Adrenal gland (tissue), 19 donors: ENCODE results near the gene ACAA2. TPM values are rescaled to one million over a fixed set of nuclear protein-coding genes. Genes with fewer than 3 reads are reported as not detected.

ENCODE experiments used
- DNase-seq, 7 donors: peaks; one replicate each; pipeline ENCODE4 v3.0.0-alpha.2; 2019 to 2020
- H3K27ac ChIP-seq, 5 donors: fragments of 200-600 bp; sonication (generic) in 4 of 5; 1 replicate in 3 of 5; 2 replicates in 2 of 5; pipeline versions ENCODE4 v1.5.1 to v1.8.0; 2016 to 2020; ENCODE audit warnings: mild to moderate bottlenecking in 1 of 5
- H3K27me3 ChIP-seq: fragments of 200-600 bp; 2 replicates; pipeline ENCODE4 v1.8.0; 2021
- H3K36me3 ChIP-seq, 2 donors: fragments of 200-600 bp; replicated peaks in 1 of 2; 1 replicate in 1 of 2; 2 replicates in 1 of 2; pipeline versions ENCODE4 v1.5.1 to v1.8.0; 2018 to 2022
- H3K4me1 ChIP-seq, 2 donors: fragments of 200-600 bp; replicated peaks in 1 of 2; 1 replicate in 1 of 2; 2 replicates in 1 of 2; pipeline versions ENCODE4 v1.5.1 to v1.8.0; 2018 to 2021
- H3K4me3 ChIP-seq, 4 donors: fragments of 200-600 bp; sonication (generic) in 3 of 4; one replicate each; pipeline ENCODE4 v1.5.1; 2016 to 2018
- H3K9me3 ChIP-seq, 3 donors: fragments of 200-600 bp; sonication (generic) in 1 of 3; replicated peaks in 1 of 3; 1 replicate in 2 of 3; 2 replicates in 1 of 3; pipeline versions ENCODE4 v1.5.1 to v1.8.0; 2016 to 2021
- POLR2A ChIP-seq, 2 donors: fragments of 450-650 bp; IDR thresholded peaks; one replicate each; pipeline ENCODE4 v1.6.1; 2017; ENCODE audit warnings: antibody characterized with exemption in 2 of 2, mild to moderate bottlenecking in 2 of 2, moderate library complexity in 1 of 2
- WGBS, 4 donors: extraction: QIAGEN DNeasy Blood & Tissue Kit in 2 of 4; methylation state at CpG; one replicate each; pipeline versions ENCODE4 v1.1.5 to v1.1.7; 2013 to 2017; 5-methylcytosine and 5-hydroxymethylcytosine counted together
- intact Hi-C, 2 donors: fragments of 100-400 bp; cut with DNase I; formaldehyde crosslinking; loops; one replicate each; pipeline versions ENCODE4 v1.14.1 to v1.15.0; 2022 to 2023
- long read RNA-seq, 10 donors: library from polyadenylated mRNA in 3 of 10; unstranded in 2 of 10; stranded (forward) in 1 of 10; transcript quantifications; one replicate each; pipeline ENCODE4 v2.0.0 and lab custom pipeline, GENCODE V29; 2021 to 2026
- polyA plus RNA-seq, 3 donors: library from polyadenylated mRNA; stranded (reverse); fragments of 200-250 nt in 2 of 3; fragments of 350-450 nt in 1 of 3; fragmentation: Illumina TruSeq in 1 of 3; extraction: RNeasy Lipid Tissue Mini Kit (QIAGEN cat#74804) in 1 of 3; gene quantifications; one replicate each; pipeline ENCODE4 v1.2.3, GENCODE V29; 2013 to 2014
- total RNA-seq, 9 donors: library from RNA; depleted of rRNA in 4 of 9; stranded (reverse); fragments of >200 nt in 4 of 9; fragments of 120-200 nt in 1 of 9; fragmentation: NEBNext Ultra II Directional in 1 of 9; extraction: Animal tissue kit (Norgen Biotek cat#: 25700) in 1 of 9; gene quantifications; one replicate each; pipeline versions ENCODE4 v1.1.0 to v1.2.4, GENCODE V29; 2013 to 2023
- TF ChIP-seq, protein P1 (sequence below), 6 experiments: fragments of 450-650 bp in 4 of 6; fragments of 200-600 bp in 2 of 6; sonication (generic) in 1 of 6; IDR thresholded peaks; 1 replicate in 5 of 6; 2 replicates in 1 of 6; pipeline versions ENCODE4 v1.5.1 to v1.8.0; 2016 to 2021; ENCODE audit warnings: antibody characterized with exemption in 6 of 6, mild to moderate bottlenecking in 2 of 6, moderate library complexity in 1 of 6
- donor health status: healthy with polysubstance abuse.
- donor health status: Bipolar disorder and iron deficiency.
- donor health status: DM: yes; HTN: yes; CAD: no.
- donor health status: DM: no; HTN: no; CAD: no.
- donor health status: DM: no; HTN: no; CAD: no.
- donor health status: DM: yes; HTN: yes; CAD: no.

The ACAA2 gene
- total RNA-seq: 100 to 1,000 TPM in 5 of 9 donors, 10 to 100 TPM in 4; 67.6 to 128 (median 110) TPM
- 100 to 1,000 TPM in 1 of 3 donors, 10 to 100 TPM in 2; 21.4 to 197 (median 29.3) TPM for polyA plus RNA-seq
- long read RNA-seq, donor 1, transcript ACAA2-207 (2 exons, 1,850 nt): minor isoform, 7 of 114 reads
- long read RNA-seq, donor 1, transcript ACAA2-201 (10 exons, 3,350 nt): major isoform, 30 of 114 reads
- long read RNA-seq, donor 1, partial matches to known transcripts: 76 of 114 reads
- long read RNA-seq, donor 1, other reads (novel, unspliced or antisense): 0 of 114 reads
- long read RNA-seq, donor 2, transcript ACAA2-207 (2 exons, 1,850 nt): minor isoform, 5 of 125 reads
- long read RNA-seq, donor 2, transcript ACAA2-201 (10 exons, 3,350 nt): major isoform, 32 of 125 reads
- long read RNA-seq, donor 2, partial matches to known transcripts: 87 of 125 reads
- long read RNA-seq, donor 2, other reads (novel, unspliced or antisense): 0 of 125 reads
- long read RNA-seq, donor 3, transcript ACAA2-201 (10 exons, 3,350 nt): major isoform, 26 of 65 reads
- long read RNA-seq, donor 3, partial matches to known transcripts: 36 of 65 reads
- long read RNA-seq, donor 3, other reads (novel, unspliced or antisense): 0 of 65 reads
- long read RNA-seq, donor 4, transcript ACAA2-201 (10 exons, 3,350 nt): major isoform, 111 of 142 reads
- long read RNA-seq, donor 4, partial matches to known transcripts: 16 of 142 reads
- long read RNA-seq, donor 4, other reads (novel, unspliced or antisense): 14 of 142 reads
- long read RNA-seq, donor 5, transcript ACAA2-201 (10 exons, 3,350 nt): major isoform, 182 of 200 reads
- long read RNA-seq, donor 5, partial matches to known transcripts: 5 of 200 reads
- long read RNA-seq, donor 5, other reads (novel, unspliced or antisense): 12 of 200 reads
- long read RNA-seq, donor 6, transcript ACAA2-201 (10 exons, 3,350 nt): major isoform, 50 of 65 reads
- long read RNA-seq, donor 6, partial matches to known transcripts: 7 of 65 reads
- long read RNA-seq, donor 6, other reads (novel, unspliced or antisense): 6 of 65 reads
- long read RNA-seq, donor 7, transcript ACAA2-201 (10 exons, 3,350 nt): major isoform, 15 of 65 reads
- long read RNA-seq, donor 7, partial matches to known transcripts: 45 of 65 reads
- long read RNA-seq, donor 7, other reads (novel, unspliced or antisense): 0 of 65 reads
- long read RNA-seq, donor 8, transcript ACAA2-207 (2 exons, 1,850 nt): minor isoform, 7 of 161 reads
- long read RNA-seq, donor 8, transcript ACAA2-201 (10 exons, 3,350 nt): major isoform, 34 of 161 reads
- long read RNA-seq, donor 8, partial matches to known transcripts: 111 of 161 reads
- long read RNA-seq, donor 8, other reads (novel, unspliced or antisense): 7 of 161 reads
- long read RNA-seq, donor 9, transcript ACAA2-201 (10 exons, 3,350 nt): major isoform, 30 of 82 reads
- long read RNA-seq, donor 9, transcript ACAA2-207 (2 exons, 1,850 nt): minor isoform, 5 of 82 reads
- long read RNA-seq, donor 9, partial matches to known transcripts: 42 of 82 reads
- long read RNA-seq, donor 9, other reads (novel, unspliced or antisense): 5 of 82 reads
- long read RNA-seq, donor 10, transcript ACAA2-201 (10 exons, 3,350 nt): major isoform, 12 of 51 reads
- long read RNA-seq, donor 10, partial matches to known transcripts: 39 of 51 reads
- long read RNA-seq, donor 10, other reads (novel, unspliced or antisense): 0 of 51 reads

- DNase-seq: peak; percentile 87 to 92 (median 90)
- WGBS, 4 donors: 1% methylated on average over 41 to 74 of the region's 74 CpGs
- TF ChIP-seq POLR2A (IDR thresholded peaks at IDR 0.05): peak; percentile 55 to 56
- TF ChIP-seq, protein P1, sequence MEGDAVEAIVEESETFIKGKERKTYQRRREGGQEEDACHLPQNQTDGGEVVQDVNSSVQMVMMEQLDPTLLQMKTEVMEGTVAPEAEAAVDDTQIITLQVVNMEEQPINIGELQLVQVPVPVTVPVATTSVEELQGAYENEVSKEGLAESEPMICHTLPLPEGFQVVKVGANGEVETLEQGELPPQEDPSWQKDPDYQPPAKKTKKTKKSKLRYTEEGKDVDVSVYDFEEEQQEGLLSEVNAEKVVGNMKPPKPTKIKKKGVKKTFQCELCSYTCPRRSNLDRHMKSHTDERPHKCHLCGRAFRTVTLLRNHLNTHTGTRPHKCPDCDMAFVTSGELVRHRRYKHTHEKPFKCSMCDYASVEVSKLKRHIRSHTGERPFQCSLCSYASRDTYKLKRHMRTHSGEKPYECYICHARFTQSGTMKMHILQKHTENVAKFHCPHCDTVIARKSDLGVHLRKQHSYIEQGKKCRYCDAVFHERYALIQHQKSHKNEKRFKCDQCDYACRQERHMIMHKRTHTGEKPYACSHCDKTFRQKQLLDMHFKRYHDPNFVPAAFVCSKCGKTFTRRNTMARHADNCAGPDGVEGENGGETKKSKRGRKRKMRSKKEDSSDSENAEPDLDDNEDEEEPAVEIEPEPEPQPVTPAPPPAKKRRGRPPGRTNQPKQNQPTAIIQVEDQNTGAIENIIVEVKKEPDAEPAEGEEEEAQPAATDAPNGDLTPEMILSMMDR (IDR thresholded peaks at IDR 0.05): no peak
- Histone ChIP-seq H3K9me3 (no peaks in the 10 kb centered on the region), H3K27me3 (no peaks in the 10 kb centered on the region), H3K27ac (peak within 1 kb of the TSS; percentile 52 to 96 (median 81)), H3K36me3 (no peaks in the 10 kb centered on the region), H3K4me3 (peak within 1 kb of the TSS; percentile 12 to 80 (median 54)), H3K4me1 (peaks cover 5 to 15% of the 10 kb centered on the region in 2 donors)
- intact Hi-C loops: no loop called here
Measured at GRCh38 chr18:49813319-49814146, at the start of gene ACAA2. Gene ACAA2 (minus strand): TSS chr18:49813533. CDS start chr18:49813484, 49 bp downstream.

- 79 to 86% (median 84%) methylated on average over 12 to 13 of the region's 13 CpGs for WGBS, 4 donors
Measured at GRCh38 chr18:49862656-49863385, 49.5 kb upstream of the ACAA2 start.

More at GRCh38 chr18:49862656-49863385, 49.5 kb upstream of the ACAA2 start:
- DNase-seq: no peak
- TF ChIP-seq, protein P1 (IDR thresholded peaks at IDR 0.05): no peak
- no peak for TF ChIP-seq POLR2A (IDR thresholded peaks at IDR 0.05)
- Histone ChIP-seq H3K4me3 (no peak overlapping the region), H3K4me1 (no peaks in the 10 kb centered on the region), H3K27ac (no peak overlapping the region), H3K9me3 (no peaks in the 10 kb centered on the region), H3K36me3 (no peaks in the 10 kb centered on the region), H3K27me3 (no peaks in the 10 kb centered on the region)
- intact Hi-C loops: no loop called here
